HG02623 (cell line): ENCODE results near the gene ATP5F1E.

Source experiments
- ATAC-seq: cut with Tn5 transposase; IDR thresholded peaks from one replicate; pipeline ENCODE4 v1.9.1; 2021; ENCODE audit warnings: moderate library complexity; ENCODE audit not compliant: unreplicated experiment

ATP5F1E gene

GRCh38 chr20:59006864-59007664, 25.1 kb downstream of the ATP5F1E start, which contains the start of gene CTSZ:
Gene CTSZ, minus strand, starts transcription at chr20:59007254. Its CDS starts 126 bp downstream, at chr20:59007128.
- peak; percentile 20 for ATAC-seq

- no peak for ATAC-seq
Measured at GRCh38 chr20:59006167-59006863, 25.8 kb downstream of the ATP5F1E start.

- no peak for ATAC-seq
Measured at GRCh38 chr20:59005523-59006166, 26.5 kb downstream of the ATP5F1E start.

GRCh38 chr20:59004763-59005522, 27.2 kb downstream of the ATP5F1E start:
- ATAC-seq, result peak; percentile 43

GRCh38 chr20:59004493-59004762, 27.7 kb downstream of the ATP5F1E start:
- no peak for ATAC-seq

GRCh38 chr20:59003836-59004492, 28.2 kb downstream of the ATP5F1E start:
- no peak for ATAC-seq

- ATAC-seq, result no peak
Measured at GRCh38 chr20:59002874-59003399, 29.2 kb downstream of the ATP5F1E start.

GRCh38 chr20:59002388-59002787, 29.7 kb downstream of the ATP5F1E start:
- no peak for ATAC-seq

GRCh38 chr20:59001449-59002171, 30.5 kb downstream of the ATP5F1E start:
- no peak for ATAC-seq

- no peak for ATAC-seq
Measured at GRCh38 chr20:59001068-59001448, 31.1 kb downstream of the ATP5F1E start.

- no peak for ATAC-seq
Measured at GRCh38 chr20:59000326-59000725, 31.8 kb downstream of the ATP5F1E start.

GRCh38 chr20:58998656-58999055, 33.5 kb downstream of the ATP5F1E start:
- no peak for ATAC-seq

GRCh38 chr20:58997141-58997770, 34.9 kb downstream of the ATP5F1E start:
- no peak for ATAC-seq

- ATAC-seq, result no peak
Measured at GRCh38 chr20:58996226-58996611, 35.9 kb downstream of the ATP5F1E start.

GRCh38 chr20:58995461-58996225, 36.5 kb downstream of the ATP5F1E start:
- no peak for ATAC-seq

GRCh38 chr20:58994390-58995159, 37.6 kb downstream of the ATP5F1E start:
- ATAC-seq, result no peak

GRCh38 chr20:58993332-58994248, 38.5 kb downstream of the ATP5F1E start:
- no peak for ATAC-seq
